ENCODE data around the gene ACRV1.

ACRV1 gene

GRCh38 chr11:125667151-125667550 lies 13.5 kb downstream of the ACRV1 start:
- TF ChIP-seq Cebpa-rat (IDR thresholded peaks at IDR 0.05) = no peak
- Histone ChIP-seq H3K27me3 (no peaks in the 10 kb centered on the region), H3K4me2 (no peak overlapping the region), H3K9ac (no peak overlapping the region), H3K36me3 (peaks cover 82% of the 10 kb centered on the region), H4K20me1 (no peaks in the 10 kb centered on the region), H3K27ac (no peak overlapping the region), H3K4me1 (no peaks in the 10 kb centered on the region), H3K4me3 (no peak overlapping the region), H3K9me3 (peaks cover 38% of the 10 kb centered on the region)

DNA sequence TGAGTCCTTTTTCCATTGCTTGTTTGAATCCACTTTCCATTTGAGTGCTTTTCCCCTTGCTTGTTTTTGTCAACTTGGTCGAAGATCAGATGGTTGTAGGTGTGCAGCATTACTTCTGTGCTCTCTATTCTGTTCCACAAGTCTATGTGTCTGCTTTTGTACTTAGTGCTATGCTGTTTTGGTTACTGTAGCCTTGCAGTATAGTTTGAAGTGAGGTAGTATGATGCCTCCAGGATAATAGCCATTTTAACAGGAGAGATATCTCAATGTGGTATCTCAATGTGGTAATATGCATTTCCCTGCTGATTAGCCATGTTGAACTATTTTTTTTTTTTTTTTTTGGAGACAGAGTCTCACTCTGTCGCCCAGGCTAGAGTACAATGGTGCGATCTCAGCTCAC lies 16.7 kb downstream of the ACRV1 start:
- H3K27me3 ChIP-seq = no peaks in the 10 kb centered on the region
- peaks cover 82% of the 10 kb centered on the region for H3K36me3 ChIP-seq
- no peak overlapping the region for H3K9ac ChIP-seq
- H4K20me1 ChIP-seq = no peaks in the 10 kb centered on the region
- no peak for TF ChIP-seq Cebpa-rat (IDR thresholded peaks at IDR 0.05)
- no peak overlapping the region for H3K4me3 ChIP-seq
- H3K4me1 ChIP-seq = no peaks in the 10 kb centered on the region
- H3K27ac ChIP-seq = no peak overlapping the region
- H3K9me3 ChIP-seq = peaks cover 38% of the 10 kb centered on the region
- no peak overlapping the region for H3K4me2 ChIP-seq

GRCh38 chr11:125662689-125663088 lies 18.0 kb downstream of the ACRV1 start:
- Histone ChIP-seq H3K9me3 (peaks cover 38% of the 10 kb centered on the region), H3K27ac (no peak overlapping the region), H3K4me1 (no peaks in the 10 kb centered on the region), H3K27me3 (no peaks in the 10 kb centered on the region), H4K20me1 (no peaks in the 10 kb centered on the region), H3K36me3 (peaks cover 83% of the 10 kb centered on the region), H3K4me2 (no peak overlapping the region), H3K4me3 (no peak overlapping the region), H3K9ac (no peak overlapping the region)
- no peak for TF ChIP-seq Cebpa-rat (IDR thresholded peaks at IDR 0.05)

- H3K36me3 ChIP-seq = peaks cover 95% of the 10 kb centered on the region
- no peak overlapping the region for H3K27ac ChIP-seq
Observed at GRCh38 chr11:125649465-125650166, 31.0 kb downstream of the ACRV1 start.

DNA sequence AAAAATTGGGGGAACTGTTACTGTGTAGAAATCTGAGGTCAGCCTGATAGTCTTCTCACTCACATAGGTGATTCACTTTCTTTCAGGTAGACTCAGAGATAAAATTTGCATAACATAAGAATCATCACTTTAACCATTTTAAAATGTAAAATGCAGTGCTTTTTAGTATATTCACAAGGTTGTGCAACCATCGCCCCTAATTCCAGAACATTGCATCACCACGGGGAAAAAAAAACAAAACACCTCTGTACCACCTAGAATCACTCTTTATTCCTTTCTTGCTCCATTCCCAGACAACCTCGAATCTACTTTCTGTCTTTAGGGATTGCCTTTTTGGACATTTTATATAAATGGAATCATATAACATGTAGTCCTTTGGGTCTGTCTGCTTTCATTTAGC lies 34.8 kb downstream of the ACRV1 start:
- no peak for TF ChIP-seq Cebpa-rat (IDR thresholded peaks at IDR 0.05)
- Histone ChIP-seq H3K9ac (no peak overlapping the region), H3K36me3 (peaks cover 98% of the 10 kb centered on the region), H3K9me3 (no peaks in the 10 kb centered on the region), H3K4me1 (no peaks in the 10 kb centered on the region), H3K27me3 (no peaks in the 10 kb centered on the region), H3K4me3 (no peak overlapping the region), H4K20me1 (peaks cover 7% of the 10 kb centered on the region; the same call in 1 of the 2 replicates), H3K4me2 (no peak overlapping the region), H3K27ac (no peak overlapping the region)

More at GRCh38 chr11:125649465-125650166, 31.0 kb downstream of the ACRV1 start:
- no peak overlapping the region for H3K9ac ChIP-seq
- H4K20me1 ChIP-seq = peaks cover 7% of the 10 kb centered on the region; the same call in 1 of the 2 replicates
- TF ChIP-seq Cebpa-rat (IDR thresholded peaks at IDR 0.05) = no peak
- H3K4me2 ChIP-seq = no peak overlapping the region
- no peaks in the 10 kb centered on the region for H3K9me3 ChIP-seq
- H3K4me3 ChIP-seq = no peak overlapping the region
- H3K27me3 ChIP-seq = no peaks in the 10 kb centered on the region
- H3K4me1 ChIP-seq = no peaks in the 10 kb centered on the region

DNA sequence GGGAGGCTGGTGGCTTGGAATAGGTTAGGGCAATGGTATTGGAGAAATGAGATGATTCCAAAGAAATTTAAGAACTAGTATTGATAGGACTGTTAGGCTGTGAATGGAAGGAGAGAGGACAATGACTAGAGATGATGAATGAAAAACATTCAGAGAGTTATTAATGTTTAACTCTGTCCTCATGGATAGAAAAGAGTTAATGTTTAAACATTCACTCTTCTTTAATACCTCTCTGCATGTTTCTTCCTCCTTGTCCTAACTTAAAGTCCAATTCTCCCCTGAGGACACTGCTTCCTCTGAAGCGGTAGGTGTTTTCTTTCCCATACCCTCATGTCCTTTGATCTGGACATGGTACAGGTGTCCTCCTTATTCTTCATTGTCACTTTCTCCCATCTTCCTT lies 42.3 kb downstream of the ACRV1 start:
- Histone ChIP-seq H3K4me1 (no peaks in the 10 kb centered on the region), H3K36me3 (peaks cover 97% of the 10 kb centered on the region), H3K27ac (no peak overlapping the region), H3K4me3 (no peak overlapping the region), H4K20me1 (no peaks in the 10 kb centered on the region), H3K9me3 (no peaks in the 10 kb centered on the region), H3K4me2 (no peak overlapping the region), H3K27me3 (no peaks in the 10 kb centered on the region), H3K9ac (no peak overlapping the region)
- TF ChIP-seq Cebpa-rat (IDR thresholded peaks at IDR 0.05) = no peak

- no peak overlapping the region for H3K27ac ChIP-seq
- H3K36me3 ChIP-seq = peaks cover 97% of the 10 kb centered on the region
- H4K20me1 ChIP-seq = no peaks in the 10 kb centered on the region
- H3K4me1 ChIP-seq = no peaks in the 10 kb centered on the region
- TF ChIP-seq Cebpa-rat (IDR thresholded peaks at IDR 0.05) = no peak
- no peak overlapping the region for H3K4me3 ChIP-seq
- no peaks in the 10 kb centered on the region for H3K9me3 ChIP-seq
- H3K27me3 ChIP-seq = no peaks in the 10 kb centered on the region
- no peak overlapping the region for H3K4me2 ChIP-seq
- no peak overlapping the region for H3K9ac ChIP-seq
Observed at GRCh38 chr11:125637840-125638239, 42.8 kb downstream of the ACRV1 start.

GRCh38 chr11:125627236-125627910 lies 53.3 kb downstream of the ACRV1 start:
- Histone ChIP-seq H3K9ac (peak overlapping the region; percentile 90), H3K4me3 (peak overlapping the region; percentile 89), H3K4me2 (peak overlapping the region; percentile 90), H3K36me3 (peaks cover 40% of the 10 kb centered on the region), H3K27ac (0 out of 2 replicates have a peak overlapping the region, but pooled peaks have one; percentile 92), H3K27me3 (no peaks in the 10 kb centered on the region), H3K9me3 (no peaks in the 10 kb centered on the region), H3K4me1 (peaks cover 26% of the 10 kb centered on the region), H4K20me1 (no peaks in the 10 kb centered on the region)
- no peak for TF ChIP-seq Cebpa-rat (IDR thresholded peaks at IDR 0.05)

GRCh38 chr11:125626288-125626950 lies 54.2 kb downstream of the ACRV1 start:
- Histone ChIP-seq H3K27ac (peak overlapping the region; percentile 92), H3K4me1 (peaks cover 31% of the 10 kb centered on the region), H3K9ac (peak overlapping the region; percentile 90), H3K36me3 (peaks cover 42% of the 10 kb centered on the region), H3K4me2 (peak overlapping the region; percentile 90), H3K27me3 (no peaks in the 10 kb centered on the region), H3K4me3 (peak overlapping the region; percentile 89), H3K9me3 (no peaks in the 10 kb centered on the region), H4K20me1 (no peaks in the 10 kb centered on the region)
- TF ChIP-seq Cebpa-rat (IDR thresholded peaks at IDR 0.05) = no peak

Measured in BLaER1 (cell line).